ENCODE measurements around the gene ESRRA. TPM values are rescaled to one million over a fixed set of nuclear protein-coding genes. Genes with fewer than 3 reads are reported as not detected.
A peak's percentile ranks its signal among the peaks of the same experiment; 100 is the strongest.

The ESRRA gene
- total and polyA plus RNA-seq, 9 of the 15 experiments (the other 6 are each of a cell fraction or from before 2014, with no cell fraction given), result 0.27 to 89.7 (median 23.7) TPM

GRCh38 chr11:64356498-64357411, 51.4 kb downstream of the ESRRA start (continued):
- TF ChIP-seq GTF3C2 (IDR thresholded peaks at IDR 0.05; ENCODE audit: borderline replicate concordance, extremely low read depth, insufficient read length) (peak; percentile 43), HBP1 (CRISPR knock-in tag; IDR thresholded peaks at IDR 0.05) (peak; percentile 10; the same call in 1 of the 2 replicates), TAF7 (tag; IDR thresholded peaks at IDR 0.05) (no peak), SAP30 (IDR thresholded peaks at IDR 0.05; ENCODE audit: borderline replicate concordance, insufficient read depth, low read depth, low read length, poor library complexity, severe bottlenecking) (no peak), ZNF140 (CRISPR knock-in tag; IDR thresholded peaks at IDR 0.05) (no peak), DIDO1 (tag; IDR thresholded peaks at IDR 0.05; ENCODE audit: low read depth) (no peak), NFIC (IDR thresholded peaks at IDR 0.05) (no peak; the same call in 1 of the 2 replicates), RBM17 (IDR thresholded peaks at IDR 0.05; ENCODE audit: borderline replicate concordance, low read depth, low read length) (no peak), SMARCA4 (IDR thresholded peaks at IDR 0.05) (peak; percentile 54; the same call in 1 of the 2 replicates), YY1 (IDR thresholded peaks at IDR 0.05; ENCODE audit: borderline replicate concordance in 1 of 3, control insufficient read depth in 1 of 3, extremely low read depth in 1 of 3, insufficient read depth in 3 of 3, insufficient read length in 1 of 3, insufficient replicate concordance in 2 of 3, low read depth in 1 of 3, low read length in 2 of 3) (peak in 2 of 3 experiments; percentile 26 to 41), MTA3 (IDR thresholded peaks at IDR 0.05; ENCODE audit: borderline replicate concordance) (no peak), CC2D1A (IDR thresholded peaks at IDR 0.05) (peak; percentile 73; the same call in 1 of the 2 replicates), KLF1 (tag; IDR thresholded peaks at IDR 0.05) (no peak)
- TF ChIP-seq, protein P1, sequence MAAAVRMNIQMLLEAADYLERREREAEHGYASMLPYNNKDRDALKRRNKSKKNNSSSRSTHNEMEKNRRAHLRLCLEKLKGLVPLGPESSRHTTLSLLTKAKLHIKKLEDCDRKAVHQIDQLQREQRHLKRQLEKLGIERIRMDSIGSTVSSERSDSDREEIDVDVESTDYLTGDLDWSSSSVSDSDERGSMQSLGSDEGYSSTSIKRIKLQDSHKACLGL (CRISPR knock-in tag; IDR thresholded peaks at IDR 0.05; ENCODE audit: borderline replicate concordance, poor library complexity, severe bottlenecking), result no peak
- TF ChIP-seq, protein P2, sequence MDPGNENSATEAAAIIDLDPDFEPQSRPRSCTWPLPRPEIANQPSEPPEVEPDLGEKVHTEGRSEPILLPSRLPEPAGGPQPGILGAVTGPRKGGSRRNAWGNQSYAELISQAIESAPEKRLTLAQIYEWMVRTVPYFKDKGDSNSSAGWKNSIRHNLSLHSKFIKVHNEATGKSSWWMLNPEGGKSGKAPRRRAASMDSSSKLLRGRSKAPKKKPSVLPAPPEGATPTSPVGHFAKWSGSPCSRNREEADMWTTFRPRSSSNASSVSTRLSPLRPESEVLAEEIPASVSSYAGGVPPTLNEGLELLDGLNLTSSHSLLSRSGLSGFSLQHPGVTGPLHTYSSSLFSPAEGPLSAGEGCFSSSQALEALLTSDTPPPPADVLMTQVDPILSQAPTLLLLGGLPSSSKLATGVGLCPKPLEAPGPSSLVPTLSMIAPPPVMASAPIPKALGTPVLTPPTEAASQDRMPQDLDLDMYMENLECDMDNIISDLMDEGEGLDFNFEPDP (CRISPR knock-in tag; IDR thresholded peaks at IDR 0.05), result no peak
